Esophagus muscularis mucosa (tissue), 4 donors: ENCODE measurements around the gene CHMP6. TPM values are rescaled to one million over a fixed set of nuclear protein-coding genes. Genes with fewer than 3 reads are reported as not detected.

Experiments
- DNase-seq: peaks from one replicate; pipeline ENCODE4 v3.0.0-alpha.2; 2017; ENCODE audit errors: extremely low spot score
- H3K27ac ChIP-seq, 4 donors: fragments of 200-600 bp; sonication (generic); replicated peaks in 1 of 4; 1 replicate in 3 of 4; 2 replicates in 1 of 4; pipeline ENCODE4 v1.5.1; 2016 to 2019; ENCODE audit warnings: mild to moderate bottlenecking in 1 of 4
- H3K27me3 ChIP-seq, 4 donors: fragments of 200-600 bp; sonication (generic); one replicate each; pipeline versions ENCODE4 v1.5.1 to v1.6.0; 2016 to 2019
- H3K36me3 ChIP-seq, 4 donors: fragments of 200-600 bp; sonication (generic); one replicate each; pipeline ENCODE4 v1.5.1; 2016 to 2019
- H3K4me1 ChIP-seq, 4 donors: fragments of 200-600 bp; sonication (generic); one replicate each; pipeline ENCODE4 v1.5.1; 2016 to 2019
- H3K4me3 ChIP-seq, 4 donors: fragments of 200-600 bp; sonication (generic); 1 replicate in 2 of 4; 2 replicates in 2 of 4; pipeline ENCODE4 v1.5.1; 2016 to 2019; ENCODE audit warnings: mild to moderate bottlenecking in 4 of 4, moderate library complexity in 1 of 4
- H3K9me3 ChIP-seq, 4 donors: fragments of 200-600 bp; sonication (generic); 1 replicate in 3 of 4; 2 replicates in 1 of 4; pipeline ENCODE4 v1.5.1; 2016 to 2019
- CTCF ChIP-seq, 3 experiments: fragments of 200-600 bp in 2 of 3; fragments of 450-650 bp in 1 of 3; sonication (generic) in 2 of 3; IDR thresholded peaks; one replicate each; pipeline ENCODE4 v1.5.1; 2017 to 2019; ENCODE audit warnings: antibody characterized with exemption in 3 of 3, mild to moderate bottlenecking in 2 of 3, moderate library complexity in 1 of 3
- EP300 ChIP-seq: sonication (generic); formaldehyde crosslinking; IDR thresholded peaks from one replicate; pipeline ENCODE4 v1.6.1; 2017; ENCODE audit warnings: antibody characterized with exemption
- POLR2A ChIP-seq: fragments of 450-650 bp; IDR thresholded peaks from one replicate; pipeline ENCODE4 v1.6.1; 2017; ENCODE audit warnings: antibody characterized with exemption, moderate library complexity, mild to moderate bottlenecking, low read depth
- POLR2AphosphoS5 ChIP-seq, 2 donors: sonication (generic); formaldehyde crosslinking; IDR thresholded peaks; one replicate each; pipeline ENCODE4 v1.6.1; 2017; ENCODE audit warnings: antibody characterized with exemption in 2 of 2
- WGBS: methylation state at CpG from one replicate; pipeline ENCODE4 v1.1.5; 2018; 5-methylcytosine and 5-hydroxymethylcytosine counted together
- intact Hi-C: fragments of 100-400 bp; cut with DNase I; formaldehyde crosslinking; loops from one replicate; pipeline ENCODE4 v1.15.1; 2023
- total RNA-seq, 4 donors: library from RNA; depleted of rRNA; stranded (reverse); fragments of >200 nt; gene quantifications; one replicate each; pipeline versions ENCODE4 v1.1.0 to v1.2.1, GENCODE V29; 2016

Gene CHMP6
- total RNA-seq, 4 donors from 2014 or later: 17.6 to 29.2 (median 25.8) TPM

- 96% methylated on average over 21 of the region's 32 CpGs for WGBS
- H3K4me1 ChIP-seq: peaks cover 20 to 39% (median 31%) of the 10 kb centered on the region in 4 donors
- intact Hi-C loops: no loop called here
- DNase-seq: no peak
- H3K36me3 ChIP-seq: peaks cover 54 to 69% (median 60%) of the 10 kb centered on the region in 4 donors
- no peak for TF ChIP-seq POLR2AphosphoS5 (IDR thresholded peaks at IDR 0.05)
- no peak for TF ChIP-seq POLR2A
- H3K4me3 ChIP-seq: no peak overlapping the region
- no peaks in the 10 kb centered on the region for H3K9me3 ChIP-seq
- no peak overlapping the region for H3K27ac ChIP-seq
- H3K27me3 ChIP-seq: no peaks in the 10 kb centered on the region
Observed at GRCh38 chr17:80997424-80998117, 5.9 kb downstream of the CHMP6 start.

GRCh38 chr17:80998118-80998747, 6.6 kb downstream of the CHMP6 start:
- no peaks in the 10 kb centered on the region for H3K9me3 ChIP-seq
- peaks cover 16 to 39% (median 30%) of the 10 kb centered on the region in 4 donors for H3K4me1 ChIP-seq
- no peak overlapping the region for H3K27ac ChIP-seq
- no peak for DNase-seq
- no peak for TF ChIP-seq POLR2A
- TF ChIP-seq CTCF (IDR thresholded peaks at IDR 0.05): no peak
- TF ChIP-seq POLR2AphosphoS5 (IDR thresholded peaks at IDR 0.05): no peak
- intact Hi-C loops: no loop called here
- peaks cover 54 to 69% (median 60%) of the 10 kb centered on the region in 4 donors for H3K36me3 ChIP-seq
- H3K4me3 ChIP-seq: no peak overlapping the region
- H3K27me3 ChIP-seq: peaks cover 2 to 5% (median 4%) of the 10 kb centered on the region in 4 donors
- 93% methylated on average over 18 of the region's 19 CpGs for WGBS

- peaks cover 54 to 65% (median 60%) of the 10 kb centered on the region in 4 donors for H3K36me3 ChIP-seq
- intact Hi-C loops: no loop called here
Observed at GRCh38 chr17:80998748-80999535, 7.3 kb downstream of the CHMP6 start.

GRCh38 chr17:80999536-81000333, 8.1 kb downstream of the CHMP6 start:
- intact Hi-C loops: no loop called here
- 91% methylated on average over 19 of the region's 40 CpGs for WGBS
- Histone ChIP-seq H3K27ac (no peak overlapping the region), H3K9me3 (no peaks in the 10 kb centered on the region), H3K27me3 (peaks cover 2 to 20% (median 19%) of the 10 kb centered on the region in 4 donors), H3K4me3 (no peak overlapping the region), H3K4me1 (peaks cover 18 to 41% (median 32%) of the 10 kb centered on the region in 4 donors), H3K36me3 (peaks cover 51 to 59% (median 57%) of the 10 kb centered on the region in 4 donors)
- TF ChIP-seq POLR2A (no peak), CTCF (IDR thresholded peaks at IDR 0.05) (no peak)
- DNase-seq: no peak

More at GRCh38 chr17:80998748-80999535, 7.3 kb downstream of the CHMP6 start:
- H3K27ac ChIP-seq: no peak overlapping the region
- no peak for DNase-seq
- no peaks in the 10 kb centered on the region for H3K9me3 ChIP-seq
- peaks cover 2 to 13% (median 11%) of the 10 kb centered on the region in 4 donors for H3K27me3 ChIP-seq
- TF ChIP-seq CTCF (IDR thresholded peaks at IDR 0.05) (no peak), EP300 (no peak), POLR2A (no peak), POLR2AphosphoS5 (IDR thresholded peaks at IDR 0.05) (no peak)
- 85% methylated on average over 24 of the region's 39 CpGs for whole genome bisulfite sequencing
- H3K4me1 ChIP-seq: peaks cover 14 to 39% (median 30%) of the 10 kb centered on the region in 4 donors
- no peak overlapping the region for H3K4me3 ChIP-seq
